KMS-11 (cell line): Measurements from ENCODE around the gene SHROOM2.

ENCODE experiments used
- H2AFZ ChIP-seq: fragments of 200-600 bp; sonication (generic); 2 replicates; pipeline ENCODE4 v1.6.1; 2016; ENCODE audit warnings: antibody characterized with exemption, mixed run types, low read depth
- H3K27ac ChIP-seq: fragments of 200-600 bp; sonication (generic); 2 replicates; pipeline ENCODE4 v1.6.1; 2016; ENCODE audit warnings: mild to moderate bottlenecking, mixed run types
- H3K27me3 ChIP-seq: fragments of 200-600 bp; sonication (generic); 2 replicates; pipeline ENCODE4 v1.6.1; 2017; ENCODE audit warnings: mild to moderate bottlenecking, low read depth, mixed run types, moderate library complexity; ENCODE audit not compliant: insufficient read depth
- H3K36me3 ChIP-seq: fragments of 200-600 bp; sonication (generic); 2 replicates; pipeline ENCODE4 v1.6.1; 2017; ENCODE audit warnings: mild to moderate bottlenecking, mixed run types; ENCODE audit not compliant: insufficient read depth
- H3K4me1 ChIP-seq: fragments of 200-600 bp; sonication (generic); 2 replicates; pipeline ENCODE4 v1.6.1; 2016; ENCODE audit warnings: mild to moderate bottlenecking, low read depth, mixed run types; ENCODE audit not compliant: poor library complexity, severe bottlenecking
- H3K4me2 ChIP-seq: fragments of 200-600 bp; sonication (generic); 2 replicates; pipeline ENCODE4 v1.7.0; 2016; ENCODE audit warnings: mild to moderate bottlenecking, mixed run types
- H3K4me3 ChIP-seq: fragments of 200-600 bp; sonication (generic); IDR thresholded peaks from 2 replicates; pipeline ENCODE4 v1.6.1; 2017; ENCODE audit warnings: low read depth, low read length, mixed read lengths; ENCODE audit not compliant: insufficient read depth
- H3K79me2 ChIP-seq: fragments of 200-600 bp; sonication (generic); 2 replicates; pipeline ENCODE4 v1.6.1; 2016; ENCODE audit warnings: low read depth, mixed run types; ENCODE audit not compliant: insufficient read depth
- H3K9ac ChIP-seq: fragments of 200-600 bp; sonication (generic); 2 replicates; pipeline ENCODE4 v1.6.1; 2016; ENCODE audit warnings: mild to moderate bottlenecking, mixed run types
- H4K20me1 ChIP-seq: fragments of 200-600 bp; sonication (generic); 2 replicates; pipeline ENCODE4 v1.6.1; 2016; ENCODE audit warnings: mild to moderate bottlenecking, mixed run types; ENCODE audit not compliant: insufficient read depth
- CTCF ChIP-seq: fragments of 200-600 bp; sonication (generic); conservative IDR thresholded peaks from 2 replicates; pipeline ENCODE4 v1.6.1; 2017; ENCODE audit warnings: low read depth, mild to moderate bottlenecking, antibody characterized with exemption, low read length, moderate library complexity, mixed read lengths

The SHROOM2 gene

GRCh38 chrX:9844936-9845577 is 58.8 kb downstream of the SHROOM2 start:
- Histone ChIP-seq H4K20me1 (no peaks in the 10 kb centered on the region), H3K79me2 (no peaks in the 10 kb centered on the region), H3K4me3 (no peak overlapping the region), H3K9ac (no peak overlapping the region), H3K27me3 (no peaks in the 10 kb centered on the region), H3K27ac (no peak overlapping the region), H3K4me2 (no peak overlapping the region), H3K36me3 (no peaks in the 10 kb centered on the region), H2AFZ (no peak overlapping the region), H3K4me1 (peaks cover 25% of the 10 kb centered on the region)
- TF ChIP-seq CTCF, result no peak

GRCh38 chrX:9845578-9845952 is 59.3 kb downstream of the SHROOM2 start:
- no peaks in the 10 kb centered on the region for H3K27me3 ChIP-seq
- H3K9ac ChIP-seq, result no peak overlapping the region
- no peak for TF ChIP-seq CTCF
- H3K4me1 ChIP-seq, result peaks cover 25% of the 10 kb centered on the region
- H3K27ac ChIP-seq, result no peak overlapping the region
- H3K36me3 ChIP-seq, result no peaks in the 10 kb centered on the region
- H2AFZ ChIP-seq, result no peak overlapping the region
- no peak overlapping the region for H3K4me2 ChIP-seq
- no peak overlapping the region for H3K4me3 ChIP-seq
- H3K79me2 ChIP-seq, result no peaks in the 10 kb centered on the region
- H4K20me1 ChIP-seq, result no peaks in the 10 kb centered on the region

- Histone ChIP-seq H2AFZ (no peak overlapping the region), H4K20me1 (no peaks in the 10 kb centered on the region), H3K36me3 (no peaks in the 10 kb centered on the region), H3K27me3 (no peaks in the 10 kb centered on the region), H3K4me3 (no peak overlapping the region), H3K4me1 (peaks cover 24% of the 10 kb centered on the region), H3K79me2 (no peaks in the 10 kb centered on the region), H3K4me2 (no peak overlapping the region), H3K9ac (no peak overlapping the region), H3K27ac (no peak overlapping the region)
- no peak for TF ChIP-seq CTCF
Measured at GRCh38 chrX:9846631-9847030, 60.4 kb downstream of the SHROOM2 start.

- no peak for TF ChIP-seq CTCF
- Histone ChIP-seq H3K27ac (no peak overlapping the region), H3K4me2 (no peak overlapping the region), H3K79me2 (no peaks in the 10 kb centered on the region), H2AFZ (no peak overlapping the region), H3K4me1 (peaks cover 20% of the 10 kb centered on the region), H3K9ac (no peak overlapping the region), H4K20me1 (no peaks in the 10 kb centered on the region), H3K36me3 (no peaks in the 10 kb centered on the region), H3K4me3 (no peak overlapping the region), H3K27me3 (no peaks in the 10 kb centered on the region)
Measured at GRCh38 chrX:9847071-9847470, 60.8 kb downstream of the SHROOM2 start.
